HG03097 (cell line): Measurements from ENCODE around the gene SYT8.

Experiments
- ATAC-seq: cut with Tn5 transposase; IDR thresholded peaks from one replicate; pipeline ENCODE4 v1.9.1; 2021; ENCODE audit not compliant: unreplicated experiment, low FRiP score

SYT8 gene

GRCh38 chr11:1854949-1855885, 20.4 kb downstream of the SYT8 start:
- peak; percentile 35 for ATAC-seq

- ATAC-seq = no peak
These were observed 21.1 kb downstream of the SYT8 start for GRCh38 chr11:1855886-1856265.

DNA sequence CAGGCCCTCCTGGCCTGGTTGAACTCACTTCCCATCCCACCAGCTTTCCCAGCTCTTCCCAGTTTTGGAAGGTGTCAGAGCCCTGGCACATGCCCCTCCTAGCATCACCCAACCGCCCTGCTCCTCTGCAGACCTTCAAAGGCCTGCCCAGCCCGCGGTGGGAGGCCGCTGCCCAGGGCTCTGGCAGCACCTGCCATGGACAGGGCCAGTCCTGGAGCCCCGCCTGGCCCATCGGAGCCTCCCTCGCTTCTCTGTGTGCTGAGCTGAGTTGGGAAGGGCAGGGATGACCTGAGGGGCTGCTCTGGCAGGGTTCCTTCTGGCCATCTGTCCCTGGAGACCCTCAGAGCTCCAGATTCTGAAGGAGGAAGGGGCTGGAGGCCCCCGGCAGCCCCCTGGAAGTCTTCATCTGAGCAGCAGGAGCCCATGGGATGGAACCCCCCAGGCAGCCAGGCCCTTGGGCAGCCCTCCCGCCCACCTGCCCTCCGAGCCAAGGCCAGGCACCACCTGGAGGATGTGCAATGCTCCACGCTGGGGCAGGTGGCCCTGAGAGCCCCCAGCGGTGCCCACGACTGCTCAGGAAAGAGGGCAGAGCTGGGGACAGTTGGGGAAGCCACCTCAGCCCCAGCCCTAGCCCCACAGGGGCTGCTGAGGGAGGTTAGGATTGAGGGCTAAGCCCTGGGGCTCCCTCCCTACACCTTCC, 21.7 kb downstream of the SYT8 start:
- ATAC-seq = no peak

GRCh38 chr11:1857064-1857463, 22.3 kb downstream of the SYT8 start:
- ATAC-seq = no peak

GRCh38 chr11:1858154-1858553, 23.4 kb downstream of the SYT8 start:
- ATAC-seq = no peak

- ATAC-seq = no peak
These were observed 23.8 kb downstream of the SYT8 start for GRCh38 chr11:1858576-1858975.

GRCh38 chr11:1859004-1859403, 24.2 kb downstream of the SYT8 start:
- no peak for ATAC-seq

- no peak for ATAC-seq
These were observed 25.3 kb downstream of the SYT8 start for GRCh38 chr11:1860108-1860507.

DNA sequence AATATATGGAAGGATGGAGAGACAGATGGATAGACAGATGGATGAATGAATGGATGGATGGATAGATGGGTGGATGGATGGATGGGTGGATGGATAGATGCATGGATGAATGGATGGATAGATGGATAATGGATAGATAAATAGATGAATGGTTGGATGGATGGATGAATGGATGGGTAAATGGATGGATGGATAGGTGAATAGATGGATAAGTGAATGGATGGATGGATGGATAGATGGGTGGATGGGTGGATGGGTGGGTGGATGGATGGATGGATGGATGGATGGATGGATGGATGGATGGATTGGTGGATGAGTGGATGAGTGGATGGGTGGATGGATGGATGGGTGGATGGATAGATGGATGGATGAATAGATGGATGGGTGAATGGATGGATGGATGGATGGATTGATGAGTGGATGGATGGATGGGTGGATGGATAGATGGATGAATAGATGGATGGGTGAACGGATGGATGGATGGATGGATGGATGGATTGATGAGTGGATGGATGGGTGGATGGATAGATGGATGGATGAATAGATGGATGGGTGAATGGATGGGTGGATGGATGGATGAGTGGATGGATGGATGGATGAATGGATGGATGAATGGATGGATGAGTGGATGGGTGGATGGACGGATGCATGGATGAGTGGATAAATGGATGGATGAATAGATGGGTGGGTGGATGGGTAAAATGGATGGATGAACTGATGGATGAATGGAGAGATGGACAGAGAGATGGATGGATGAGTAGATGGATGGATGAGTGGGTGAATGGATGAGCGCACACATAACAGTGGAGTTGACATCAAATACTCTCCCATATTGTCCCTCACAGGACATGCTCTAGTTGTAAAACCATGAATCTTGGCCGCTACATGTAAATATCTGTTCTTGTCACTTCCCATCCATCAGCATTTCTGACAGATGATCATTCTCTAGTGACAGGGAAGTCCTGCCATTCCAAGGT, 26.9 kb downstream of the SYT8 start:
- ATAC-seq = no peak

DNA sequence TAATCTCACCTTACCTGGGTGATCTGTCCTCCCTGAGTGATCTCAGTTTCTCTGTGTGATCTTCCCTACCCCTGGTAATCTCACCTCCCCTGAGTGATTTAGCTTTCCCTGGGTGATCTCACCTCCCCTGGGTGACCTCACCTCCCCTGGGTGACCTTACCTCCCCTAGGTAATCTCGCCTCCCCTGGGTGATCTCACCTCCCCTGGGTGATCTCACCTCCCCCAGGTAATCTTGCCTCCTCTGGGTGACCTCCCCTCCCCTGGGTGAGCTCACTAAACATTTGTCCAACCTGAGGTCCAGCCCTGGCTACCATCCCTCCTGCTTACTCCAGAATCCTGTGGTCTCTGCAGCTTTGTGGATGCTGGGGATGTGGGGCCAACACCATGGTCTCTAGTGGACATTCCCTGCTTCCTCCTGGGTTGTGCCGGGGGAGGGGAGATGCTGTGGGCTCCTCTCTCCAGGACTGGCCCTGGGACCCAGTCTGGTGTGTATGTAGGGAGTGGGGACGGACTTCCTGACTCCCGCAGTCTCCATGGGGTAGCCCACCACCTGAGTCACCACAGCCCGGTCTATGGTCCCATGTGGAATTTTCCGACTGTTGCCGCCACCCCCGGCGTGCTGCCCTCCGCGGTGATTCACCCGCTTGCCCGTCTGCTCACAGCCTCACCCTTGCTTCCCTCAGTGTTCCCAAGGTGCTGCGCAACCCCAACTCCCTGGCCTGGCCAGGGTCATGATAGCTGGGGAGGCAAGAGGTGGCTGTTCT, 28.0 kb downstream of the SYT8 start:
- ATAC-seq = no peak

GRCh38 chr11:1863352-1864216, 28.8 kb downstream of the SYT8 start:
- no peak for ATAC-seq

- no peak for ATAC-seq
These were observed 29.4 kb downstream of the SYT8 start for GRCh38 chr11:1864231-1864630.

DNA sequence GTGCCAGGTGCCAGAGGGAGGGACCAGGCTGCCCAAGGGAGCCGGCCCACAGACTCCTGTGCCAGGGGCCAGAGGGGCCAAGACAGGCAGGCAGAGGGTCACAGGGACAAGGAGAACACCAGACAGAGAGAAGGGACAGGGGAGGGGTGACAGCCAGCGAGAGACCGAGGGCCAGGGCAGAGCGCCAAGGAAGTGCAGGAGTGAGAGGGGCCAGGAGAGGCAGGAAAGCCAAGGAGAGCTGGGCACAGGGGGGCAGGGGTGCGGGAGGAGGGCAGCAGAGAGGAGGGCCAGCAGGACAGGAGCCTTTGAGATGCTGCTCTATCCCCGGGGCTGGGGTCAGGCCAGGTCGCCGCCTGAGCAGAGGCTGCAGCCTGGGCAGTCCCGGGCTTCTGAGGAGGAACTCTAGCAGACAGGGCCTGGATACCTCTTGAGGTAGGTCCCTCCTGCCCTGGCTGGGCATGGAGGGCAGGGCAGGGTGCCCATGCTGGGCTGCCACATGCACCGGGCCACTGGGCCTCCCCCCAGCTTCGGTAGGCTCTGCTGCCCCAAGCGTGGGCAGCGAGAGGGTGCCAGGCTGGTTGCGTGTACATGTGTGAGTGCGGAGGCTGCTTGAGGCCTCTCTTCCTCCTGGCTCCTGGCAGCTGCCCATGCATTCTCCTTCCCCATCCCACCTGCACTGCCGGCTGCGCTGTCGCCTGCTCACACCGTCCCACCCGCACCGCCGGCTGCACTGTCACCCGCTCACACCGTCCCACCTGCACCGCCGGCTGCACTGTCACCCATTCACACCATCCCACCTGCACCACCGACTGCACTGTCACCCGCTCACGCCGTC, 30.3 kb downstream of the SYT8 start:
- ATAC-seq = no peak

- ATAC-seq = no peak
These were observed 31.4 kb downstream of the SYT8 start for GRCh38 chr11:1866226-1866625.

GRCh38 chr11:1866776-1867175, 32.0 kb downstream of the SYT8 start:
- no peak for ATAC-seq

GRCh38 chr11:1867381-1867780, 32.6 kb downstream of the SYT8 start:
- no peak for ATAC-seq

- no peak for ATAC-seq
These were observed 33.4 kb downstream of the SYT8 start for GRCh38 chr11:1868056-1868635.
